Measurements from ENCODE around the gene ASPM. TPM values are rescaled to one million over a fixed set of nuclear protein-coding genes. Genes with fewer than 3 reads are reported as not detected.
A peak's percentile ranks its signal among the peaks of the same experiment; 100 is the strongest.
"Not testable (repeated sequence)": the region's sequence is repeated elsewhere in the genome, so short reads cannot be mapped to it uniquely, and the experiment has no call there.

The ASPM gene
- total and polyA plus RNA-seq, 9 of the 15 experiments (the other 6 are each of a cell fraction or from before 2014, with no cell fraction given): 22.7 to 84.4 (median 46.4) TPM

- POLR2A ChIA-PET: interaction anchor here (0.5 to 1.3 kb wide), 3 partner anchors 10 to 1057 kb away, joined by 3 read pairs; no protein-coding TSS in a partner anchor
- H4K20me1 ChIP-seq (replicated peaks; ENCODE audit: control insufficient read depth, insufficient read depth, low read length); H3K79me2 ChIP-seq (ENCODE audit: control insufficient read depth, insufficient read depth, low read length); H3K4me3 ChIP-seq; H3K9me1 ChIP-seq (ENCODE audit: control insufficient read depth, insufficient read depth, low read length); intact Hi-C loops (cut with micrococcal nuclease); in situ Hi-C loops (cut with MboI); H3K27me3 ChIP-seq (ENCODE audit: control insufficient read depth in 2 of 2, insufficient read depth in 2 of 2, low read length in 2 of 2); H3K9ac ChIP-seq (ENCODE audit: insufficient read depth in 1 of 2, low read depth in 2 of 2, low read length in 2 of 2); H3K9me3 ChIP-seq (replicated peaks; ENCODE audit: control insufficient read depth, insufficient read depth, low read depth, low read length); H3K4me2 ChIP-seq (ENCODE audit: insufficient read depth, low read length); CTCF ChIA-PET (ENCODE audit: low intra/inter-chr PET ratio); FAIRE-seq; BruUV-seq (replicated peaks); TF ChIP-seq FOXM1 (CRISPR knock-in tag; IDR thresholded peaks at IDR 0.05; ENCODE audit: low read depth): not testable (repeated sequence)
- TF ChIP-seq RBBP5 (IDR thresholded peaks at IDR 0.05; ENCODE audit: borderline replicate concordance, insufficient read depth, low read length, poor library complexity, severe bottlenecking) (peak; percentile 24), SOX6 (IDR thresholded peaks at IDR 0.05) (0 out of 2 replicates have a peak, but pooled peaks have one; percentile 37), CBFA2T3 (IDR thresholded peaks at IDR 0.05) (peak; percentile 37; the same call in 1 of the 2 replicates), TAL1 (IDR thresholded peaks at IDR 0.05) (peak; percentile 26), ARID1B (IDR thresholded peaks at IDR 0.05) (peak; percentile 63), TCF3 (CRISPR knock-in tag; IDR thresholded peaks at IDR 0.05) (peak; percentile 66), NFIC (IDR thresholded peaks at IDR 0.05) (peak; percentile 29; the same call in 1 of the 2 replicates), SMARCA4 (IDR thresholded peaks at IDR 0.05) (0 out of 2 replicates have a peak, but pooled peaks have one; percentile 28), FOXM1 (IDR thresholded peaks at IDR 0.05; ENCODE audit: low read depth) (0 out of 2 replicates have a peak, but pooled peaks have one; percentile 12), GATA2 (CRISPR knock-in tag; IDR thresholded peaks at IDR 0.05) (peak; percentile 54; the same call in 1 of the 2 replicates)
- ATAC-seq: peak; percentile 33; the same call in 1 of the 3 replicates
- peaks cover 0 to 11% of the 10 kb centered on the region in 2 experiments; a peak in 2 of 5 replicates for H3K4me1 ChIP-seq (replicated peaks in 1 of 2; ENCODE audit: control insufficient read depth in 2 of 2, insufficient read depth in 2 of 2, low read length in 2 of 2)
- H2AFZ ChIP-seq (ENCODE audit: low read depth, low read length): peak overlapping the region; percentile 51; the same call in 1 of the 2 replicates
- H3K36me3 ChIP-seq (ENCODE audit: control insufficient read depth, insufficient read depth, low read length): peaks cover 42% of the 10 kb centered on the region
- H3K27ac ChIP-seq (ENCODE audit: extremely low read depth, low read depth, low read length): peak overlapping the region; percentile 31; the same call in 2 of the 3 replicates
- WGBS (ENCODE audit: insufficient coverage, low coverage, missing lambda C conversion rate): 53% methylated on average over 2 of the region's 2 CpGs
- DNase-seq (ENCODE audit: extremely low read depth in 1 of 4, low spot score in 3 of 4): peak in 1 of 4 experiments; percentile 31
Observed at GRCh38 chr1:197096971-197097370, 49.5 kb downstream of the ASPM start.
